Esophagus (tissue), 2 donors: Measurements from ENCODE around the gene SFT2D1. TPM values are rescaled to one million over a fixed set of nuclear protein-coding genes. Genes with fewer than 3 reads are reported as not detected.
"Not testable (repeated sequence)": the region's sequence is repeated elsewhere in the genome, so short reads cannot be mapped to it uniquely, and the experiment has no call there.

ENCODE experiments used
- H3K27ac ChIP-seq, 2 donors: one replicate each; pipeline ENCODE4 v1.5.1; 2013; ENCODE audit warnings: low read depth in 2 of 2, mild to moderate bottlenecking in 2 of 2, inconsistent platforms in 1 of 2, low read length in 1 of 2, moderate library complexity in 1 of 2
- H3K27me3 ChIP-seq, 2 donors: one replicate each; pipeline ENCODE4 v1.6.1; 2013; ENCODE audit warnings: low read length in 2 of 2, control low read depth in 1 of 2, mild to moderate bottlenecking in 1 of 2; ENCODE audit not compliant: insufficient read depth in 2 of 2, control insufficient read depth in 1 of 2
- H3K36me3 ChIP-seq, 2 donors: one replicate each; pipeline ENCODE4 v1.6.1; 2013; ENCODE audit warnings: low read length in 1 of 2; ENCODE audit not compliant: control insufficient read depth in 2 of 2, insufficient read depth in 2 of 2
- H3K4me1 ChIP-seq, 2 donors: one replicate each; pipeline ENCODE4 v1.6.1; 2013; ENCODE audit warnings: low read length in 1 of 2; ENCODE audit not compliant: control insufficient read depth in 2 of 2, insufficient read depth in 2 of 2
- H3K4me3 ChIP-seq, 2 donors: one replicate each; pipeline ENCODE4 v1.5.1; 2013; ENCODE audit warnings: low read length in 2 of 2, mild to moderate bottlenecking in 2 of 2, low read depth in 1 of 2, moderate library complexity in 1 of 2
- H3K9me3 ChIP-seq, 2 donors: one replicate each; pipeline ENCODE4 v1.6.1; 2013; ENCODE audit warnings: mild to moderate bottlenecking in 2 of 2, low read depth in 1 of 2, low read length in 1 of 2, moderate library complexity in 1 of 2; ENCODE audit not compliant: control insufficient read depth in 2 of 2, insufficient read depth in 1 of 2
- WGBS, 2 donors: extraction: QIAGEN DNeasy Blood & Tissue Kit; methylation state at CpG; one replicate each; pipeline ENCODE4 v1.1.7; 2013; 5-methylcytosine and 5-hydroxymethylcytosine counted together
- polyA plus RNA-seq, 2 donors: library from polyadenylated mRNA; stranded (reverse); fragments of 200-250 nt; gene quantifications; one replicate each; pipeline ENCODE4 v1.2.3, GENCODE V29; 2013
- donor health status: healthy with polysubstance abuse.
- donor health status: Bipolar disorder and iron deficiency.

Gene SFT2D1
- polyA plus RNA-seq, 2 donors: 37.3 to 42.4 TPM

DNA sequence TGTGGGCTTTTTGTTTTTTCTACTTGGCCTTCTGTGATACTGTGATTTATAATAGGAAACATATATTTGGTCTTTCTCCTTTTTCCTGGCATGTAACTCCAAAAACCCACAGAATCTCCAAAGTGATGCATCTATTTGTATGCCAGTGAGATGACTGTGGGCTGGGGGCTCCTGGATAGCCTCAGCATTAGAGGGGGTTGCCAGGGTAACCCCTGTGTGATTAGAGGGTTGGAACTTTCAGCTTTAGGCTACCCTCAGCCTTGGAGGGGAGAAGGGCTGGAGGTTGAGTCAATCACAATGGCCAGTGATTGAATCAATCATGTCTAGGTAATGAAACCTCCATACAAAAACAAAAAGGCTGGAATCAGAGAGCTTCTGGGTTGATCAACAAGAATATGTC lies 10.6 kb upstream of the SFT2D1 start:
- Histone ChIP-seq H3K4me1 (no peaks in the 10 kb centered on the region), H3K27ac (no peak overlapping the region), H3K36me3 (no peaks in the 10 kb centered on the region), H3K4me3 (no peak overlapping the region), H3K9me3 (no peaks in the 10 kb centered on the region), H3K27me3 (no peaks in the 10 kb centered on the region)

DNA sequence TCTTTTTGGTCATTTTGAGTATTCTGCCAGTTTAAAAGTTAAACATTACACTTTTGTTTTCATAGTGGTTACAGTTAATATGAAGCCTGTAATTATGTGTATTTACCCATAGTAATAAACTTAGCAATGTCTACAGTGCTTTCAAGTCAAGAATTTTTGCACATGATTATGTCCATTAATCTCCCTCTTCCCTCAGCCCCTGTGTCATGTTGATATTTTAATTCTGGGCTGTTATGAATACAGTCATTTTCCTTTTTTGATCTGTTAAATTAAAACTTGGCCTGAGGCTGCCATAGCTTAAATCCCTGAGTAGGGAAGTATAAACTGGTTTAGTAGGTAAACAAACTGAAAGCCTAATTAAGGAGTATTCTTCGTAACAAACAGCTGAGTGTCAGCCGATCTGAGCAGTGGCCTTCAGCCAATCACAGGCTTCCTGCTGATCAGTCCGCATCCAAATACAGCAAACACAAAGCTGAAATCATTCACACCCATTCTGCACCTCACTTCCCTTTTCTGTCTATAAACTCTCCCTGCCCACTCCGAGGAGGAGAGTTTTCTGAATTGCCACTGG lies 9.5 kb upstream of the SFT2D1 start:
- Histone ChIP-seq H3K9me3 (no peaks in the 10 kb centered on the region), H3K36me3 (no peaks in the 10 kb centered on the region), H3K4me3 (no peak overlapping the region), H3K4me1 (no peaks in the 10 kb centered on the region), H3K27ac (no peak overlapping the region), H3K27me3 (no peaks in the 10 kb centered on the region)
- WGBS, 2 donors: 12 to 18% methylated on average over 4 of the region's 4 CpGs

DNA sequence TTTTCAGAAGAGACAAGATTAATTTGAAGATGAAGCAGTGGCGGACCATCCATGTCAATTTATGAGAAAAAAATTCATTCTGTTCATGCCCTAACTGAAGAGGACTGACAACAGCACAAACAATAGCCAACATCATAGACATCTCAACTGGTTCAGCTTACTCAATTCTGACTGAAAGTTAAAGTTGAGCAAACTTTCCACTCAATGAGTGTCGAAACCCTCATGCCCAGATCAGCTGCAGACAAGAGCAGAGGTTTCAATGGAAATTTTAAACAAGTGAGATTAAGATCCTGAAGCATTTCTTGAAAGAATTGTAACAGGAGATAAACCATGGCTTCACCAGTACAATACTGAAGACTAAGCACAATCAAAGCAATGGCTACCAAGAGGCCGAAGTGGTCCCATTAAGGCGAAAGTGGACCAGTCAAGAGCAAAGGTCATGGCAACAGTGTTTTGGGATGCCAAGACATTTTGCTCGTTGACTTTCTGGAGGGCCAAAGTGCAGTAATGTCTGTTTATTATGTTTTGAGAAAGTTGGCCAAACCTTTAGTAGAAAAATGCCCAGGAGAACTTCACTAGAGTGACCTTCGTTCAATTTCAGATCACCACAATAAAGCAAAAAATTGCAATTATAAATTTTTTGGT lies 6.1 kb upstream of the SFT2D1 start:
- 84 to 87% methylated on average over 6 of the region's 6 CpGs for WGBS, 2 donors
- no peaks in the 10 kb centered on the region for H3K4me1 ChIP-seq
- no peak overlapping the region for H3K27ac ChIP-seq
- H3K4me3 ChIP-seq: no peak overlapping the region
- H3K9me3 ChIP-seq: no peaks in the 10 kb centered on the region
- no peaks in the 10 kb centered on the region for H3K36me3 ChIP-seq
- H3K27me3 ChIP-seq: no peaks in the 10 kb centered on the region

DNA sequence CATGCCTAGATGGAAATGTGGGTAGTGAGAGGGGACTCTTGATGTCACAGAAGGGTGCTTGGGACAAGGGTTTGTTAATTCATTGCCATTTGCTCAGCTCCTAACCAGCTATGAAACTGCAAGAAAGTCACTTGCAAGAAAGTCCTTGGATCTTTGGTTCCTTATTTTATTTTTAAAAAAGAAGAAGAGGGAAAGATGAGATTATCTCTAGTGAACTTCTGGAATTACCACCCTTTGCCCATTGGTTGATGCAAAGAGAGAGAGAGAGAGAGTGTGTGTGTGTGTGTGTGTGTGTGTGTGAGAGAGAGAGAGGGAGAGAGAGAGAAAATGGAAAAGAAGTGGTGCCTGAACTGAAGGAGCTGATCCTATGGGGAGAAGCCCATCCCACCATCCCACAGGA lies 4.6 kb upstream of the SFT2D1 start:
- no peaks in the 10 kb centered on the region for H3K36me3 ChIP-seq
- no peaks in the 10 kb centered on the region for H3K27me3 ChIP-seq
- no peaks in the 10 kb centered on the region for H3K9me3 ChIP-seq
- no peak overlapping the region for H3K4me3 ChIP-seq
- H3K4me1 ChIP-seq: peaks cover 0 to 4% of the 10 kb centered on the region in 2 donors
- H3K27ac ChIP-seq: no peak overlapping the region

DNA sequence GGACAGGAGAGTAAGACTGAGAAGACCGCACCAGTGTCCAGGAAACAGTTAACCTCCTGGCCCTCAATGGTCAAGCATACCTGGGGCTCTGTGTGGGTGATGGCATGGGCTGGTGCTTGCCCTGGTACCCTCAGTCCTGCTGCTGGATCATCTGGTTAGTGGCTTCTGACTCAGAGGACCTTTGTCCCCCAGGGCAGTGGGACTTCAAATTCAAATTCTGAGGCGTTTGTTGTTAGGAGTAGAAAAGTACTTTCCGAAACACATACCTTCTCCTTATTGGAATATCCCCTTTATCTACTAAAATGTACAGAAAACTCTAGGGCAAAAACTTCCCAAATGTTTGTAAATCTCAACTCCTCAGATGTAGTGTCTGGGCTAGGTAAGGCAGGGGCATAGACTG lies 4.1 kb upstream of the SFT2D1 start:
- H3K4me1 ChIP-seq: peaks cover 0 to 4% of the 10 kb centered on the region in 2 donors
- WGBS, 2 donors: 85 to 91% methylated on average over 3 of the region's 3 CpGs
- no peaks in the 10 kb centered on the region for H3K9me3 ChIP-seq
- no peaks in the 10 kb centered on the region for H3K36me3 ChIP-seq
- H3K27me3 ChIP-seq: no peaks in the 10 kb centered on the region
- no peak overlapping the region for H3K4me3 ChIP-seq
- no peak overlapping the region for H3K27ac ChIP-seq

DNA sequence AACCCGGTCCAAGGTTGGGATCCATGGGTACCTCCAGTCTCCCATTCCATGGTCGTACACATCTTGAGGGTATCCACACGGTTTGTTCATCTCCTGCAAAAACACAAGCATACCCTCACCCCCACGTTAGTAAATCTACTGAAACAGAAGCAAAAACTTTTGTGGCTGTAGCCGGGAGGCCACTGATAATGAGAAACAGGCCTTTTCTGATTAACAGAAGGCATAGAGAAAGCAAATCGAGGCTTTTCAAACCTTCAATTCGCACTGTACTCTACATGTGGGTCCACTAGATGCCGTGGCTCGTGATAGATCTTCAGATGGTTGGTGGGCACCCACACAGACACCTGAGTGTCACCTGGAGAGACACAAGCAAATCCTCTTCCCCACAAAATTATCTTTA lies 3.3 kb upstream of the SFT2D1 start:
- not testable (repeated sequence) for H3K4me3 ChIP-seq, H3K36me3 ChIP-seq, H3K9me3 ChIP-seq, H3K4me1 ChIP-seq, H3K27ac ChIP-seq, H3K27me3 ChIP-seq
- WGBS, 2 donors: 83 to 85% methylated on average over 9 of the region's 9 CpGs

DNA sequence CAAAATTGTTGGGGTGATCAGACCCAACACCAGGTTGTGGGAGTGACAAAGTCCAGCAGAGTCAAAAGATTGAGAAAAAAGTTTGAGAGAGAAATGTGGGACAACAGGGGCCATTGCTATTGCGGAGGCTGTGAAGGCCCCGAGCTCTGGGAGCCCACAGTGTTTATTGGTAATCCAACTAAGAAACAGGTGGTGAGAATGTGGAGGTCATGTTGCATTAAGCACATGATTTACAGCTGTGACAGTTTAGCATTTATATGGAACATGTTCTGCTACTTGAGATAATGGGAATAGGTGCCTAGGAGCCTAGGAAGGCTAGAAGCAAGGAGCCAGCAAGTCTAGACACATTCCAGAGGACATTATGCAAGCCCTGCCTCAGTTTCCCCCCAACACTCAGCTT lies 2.6 kb upstream of the SFT2D1 start:
- 89 to 97% methylated on average over 2 of the region's 2 CpGs for WGBS, 2 donors

DNA sequence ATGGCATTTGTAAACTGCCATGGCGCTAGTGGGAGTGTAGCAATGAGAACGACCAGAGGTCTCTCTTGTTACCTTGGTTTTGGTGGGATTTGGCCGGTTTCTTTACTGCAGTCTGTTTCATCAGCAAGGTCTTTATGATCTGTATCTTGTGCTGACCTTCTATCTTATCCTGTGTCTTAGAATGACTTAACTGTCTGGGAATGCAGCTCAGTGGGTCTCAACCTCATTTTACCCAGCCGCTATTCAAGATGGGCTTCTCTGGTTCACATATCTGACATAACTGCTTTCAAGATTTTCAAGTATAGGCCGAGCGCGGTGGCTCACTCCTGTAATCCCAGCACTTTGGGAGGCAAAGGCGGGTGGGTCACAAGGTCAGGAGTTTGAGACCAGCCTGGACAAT lies 1.9 kb upstream of the SFT2D1 start:
- Histone ChIP-seq H3K4me1 (peaks cover 4 to 7% of the 10 kb centered on the region in 2 donors), H3K9me3 (no peaks in the 10 kb centered on the region), H3K27ac (no peak overlapping the region), H3K36me3 (no peaks in the 10 kb centered on the region), H3K4me3 (no peak overlapping the region), H3K27me3 (no peaks in the 10 kb centered on the region)
- 96% methylated on average over 8 of the region's 8 CpGs for WGBS, 2 donors

More for the DNA sequence above, 2.6 kb upstream of the SFT2D1 start:
- H3K36me3 ChIP-seq, H3K27me3 ChIP-seq, H3K4me3 ChIP-seq, H3K9me3 ChIP-seq, H3K27ac ChIP-seq, H3K4me1 ChIP-seq: not testable (repeated sequence)

DNA sequence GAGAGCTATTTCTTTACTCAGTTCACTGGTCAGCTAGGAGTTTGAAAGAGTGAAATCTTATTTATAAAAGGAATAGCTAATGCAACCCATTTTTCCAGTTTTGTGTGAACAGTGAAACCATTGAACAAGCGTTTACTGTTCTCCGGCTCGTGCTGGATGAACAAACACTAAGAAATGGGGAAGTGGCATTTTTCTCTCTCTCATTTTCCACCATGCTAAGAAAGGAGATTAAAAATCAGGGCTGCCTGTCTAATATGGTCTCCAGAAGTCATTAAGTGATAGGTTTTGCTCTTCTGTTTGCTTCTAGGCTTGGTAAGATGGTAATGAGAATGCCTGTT lies 774 bp upstream of the SFT2D1 start:
- peak overlapping the region; percentile 86 to 89 for H3K27ac ChIP-seq
- WGBS, 2 donors: 13 to 19% methylated on average over 3 of the region's 3 CpGs
- no peaks in the 10 kb centered on the region for H3K36me3 ChIP-seq
- no peaks in the 10 kb centered on the region for H3K27me3 ChIP-seq
- peaks cover 4 to 12% of the 10 kb centered on the region in 2 donors for H3K4me1 ChIP-seq
- no peaks in the 10 kb centered on the region for H3K9me3 ChIP-seq
- peak overlapping the region; percentile 94 to 100 for H3K4me3 ChIP-seq

DNA sequence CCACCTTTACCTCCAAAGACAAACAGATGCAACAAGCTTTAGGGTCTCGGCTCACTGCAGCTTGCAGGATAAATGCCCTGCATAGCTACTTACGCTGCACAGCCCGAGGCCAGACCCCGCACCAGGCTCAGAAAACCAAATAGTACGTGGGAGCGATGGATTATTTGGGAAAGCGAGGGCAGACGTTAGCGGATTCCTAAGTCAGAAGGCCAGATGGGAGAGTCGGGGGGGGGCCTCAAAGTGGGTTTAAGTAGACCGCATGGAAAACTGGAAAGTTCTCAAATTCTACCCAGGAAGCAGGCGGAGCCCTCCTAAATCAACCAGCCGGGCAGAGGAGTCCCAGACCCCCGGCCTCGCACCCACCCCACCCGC lies 382 bp downstream of the SFT2D1 start:
- Histone ChIP-seq H3K4me3 (peak overlapping the region; percentile 94 to 100), H3K36me3 (peaks cover 0 to 4% of the 10 kb centered on the region in 2 donors), H3K27me3 (no peaks in the 10 kb centered on the region), H3K4me1 (peaks cover 4 to 12% of the 10 kb centered on the region in 2 donors), H3K27ac (peak overlapping the region; percentile 86 to 89), H3K9me3 (no peaks in the 10 kb centered on the region)
- 1% methylated on average over 16 of the region's 16 CpGs for WGBS, 2 donors
